CD4-positive, alpha-beta memory T cell (primary cell): ENCODE measurements around the gene FRRS1. TPM values are rescaled to one million over a fixed set of nuclear protein-coding genes. Genes with fewer than 3 reads are reported as not detected.

Experiments
- CTCF ChIA-PET: fragments of 350-600 bp; sonication (Branson Sonifier 250); formaldehyde crosslinking; loops from one replicate; lab custom pipeline; 2021; ENCODE audit warnings: inconsistent platforms; ENCODE audit not compliant: partially characterized antibody; lab: Charles Lee
- POLR2A ChIA-PET: fragments of 350-600 bp; sonication (Branson Sonifier 250); formaldehyde crosslinking; loops from one replicate; lab custom pipeline; 2021; ENCODE audit not compliant: partially characterized antibody; lab: Charles Lee
- DNase-seq, 5 donors: peaks; one replicate each; pipeline versions ENCODE4 v3.0.0 to v3.0.0-alpha.2; 2020 to 2022; ENCODE audit warnings: mixed read lengths in 1 of 5
- H3K27ac ChIP-seq: one replicate; pipeline ENCODE4 v1.7.0; 2013; ENCODE audit warnings: low read depth, low read length
- H3K27me3 ChIP-seq: 2 replicates; pipeline ENCODE4 v1.7.0; 2013; ENCODE audit warnings: mild to moderate bottlenecking, low read length, moderate library complexity; ENCODE audit not compliant: insufficient read depth
- H3K36me3 ChIP-seq: 2 replicates; pipeline ENCODE4 v1.7.0; 2013; ENCODE audit warnings: mild to moderate bottlenecking, low read length, moderate library complexity; ENCODE audit not compliant: insufficient read depth
- H3K4me1 ChIP-seq: 2 replicates; pipeline ENCODE4 v1.7.0; 2013; ENCODE audit warnings: mild to moderate bottlenecking, low read length, moderate library complexity; ENCODE audit not compliant: insufficient read depth
- H3K4me3 ChIP-seq, 2 donors: one replicate each; pipeline ENCODE4 v1.7.0; 2013; ENCODE audit warnings: low read length in 2 of 2, mild to moderate bottlenecking in 1 of 2
- H3K9me3 ChIP-seq, 2 donors: one replicate each; pipeline ENCODE4 v1.7.0; 2013; ENCODE audit warnings: low read length in 2 of 2, control low read depth in 1 of 2; ENCODE audit not compliant: control insufficient read depth in 1 of 2
- H3K27ac Mint-ChIP-seq, 7 donors: one replicate each; pipeline ENCODE4 v1.8.0; 2020 to 2021; ENCODE audit warnings: mixed read lengths in 7 of 7, mild to moderate bottlenecking in 6 of 7, inconsistent platforms in 3 of 7, moderate library complexity in 3 of 7
- H3K27me3 Mint-ChIP-seq, 2 donors: one replicate each; pipeline ENCODE4 v1.8.0; 2020 to 2021; ENCODE audit warnings: mixed read lengths in 2 of 2
- H3K36me3 Mint-ChIP-seq, 2 donors: one replicate each; pipeline ENCODE4 v1.8.0; 2020 to 2021; ENCODE audit warnings: mixed read lengths in 2 of 2, inconsistent platforms in 1 of 2, mild to moderate bottlenecking in 1 of 2
- H3K4me1 Mint-ChIP-seq, 4 donors: one replicate each; pipeline ENCODE4 v1.8.0; 2020 to 2021; ENCODE audit warnings: mixed read lengths in 4 of 4, mild to moderate bottlenecking in 1 of 4
- H3K4me3 Mint-ChIP-seq, 8 donors: one replicate each; pipeline ENCODE4 v1.8.0; 2020 to 2021; ENCODE audit warnings: mixed read lengths in 8 of 8, mild to moderate bottlenecking in 7 of 8, moderate library complexity in 6 of 8, inconsistent platforms in 3 of 8
- H3K9me3 Mint-ChIP-seq, 8 donors: one replicate each; pipeline ENCODE4 v1.8.0; 2020 to 2021; ENCODE audit warnings: mixed read lengths in 8 of 8, mild to moderate bottlenecking in 5 of 8, inconsistent platforms in 3 of 8, moderate library complexity in 1 of 8
- intact Hi-C: fragments of 100-400 bp; cut with micrococcal nuclease; formaldehyde crosslinking; loops from one replicate; pipeline ENCODE4 v1.15.1; 2023
- polyA plus RNA-seq, 2 donors: library from polyadenylated mRNA; unstranded; fragments of 300-500 nt; fragmentation: Illumina TruSeq; gene quantifications; one replicate each; pipeline ENCODE4 v1.2.3, GENCODE V29; 2021
- total RNA-seq, 2 experiments: library from RNA; stranded (reverse); gene quantifications; one replicate each; pipeline ENCODE4 v1.2.3, GENCODE V29; 2021

Gene FRRS1
- total and polyA plus RNA-seq, 4 experiments from 2014 or later, result 0.29 to 0.33 TPM; not detected in 2

GRCh38 chr1:99737016-99737415 lies 29.4 kb downstream of the FRRS1 start:
- Mint-ChIP-seq H3K27me3 (peaks cover 0 to 2% of the 10 kb centered on the region in 2 donors), H3K4me1 (no peaks in the 10 kb centered on the region), H3K27ac (no peak overlapping the region), H3K9me3 (no peaks in the 10 kb centered on the region), H3K36me3 (no peaks in the 10 kb centered on the region), H3K4me3 (no peak overlapping the region)
- Histone ChIP-seq H3K9me3 (no peaks in the 10 kb centered on the region), H3K4me3 (no peak overlapping the region), H3K36me3 (no peaks in the 10 kb centered on the region), H3K4me1 (no peaks in the 10 kb centered on the region), H3K27me3 (no peaks in the 10 kb centered on the region), H3K27ac (no peak overlapping the region)
- CTCF ChIA-PET, result no interaction called here
- intact Hi-C loops, result no loop called here
- POLR2A ChIA-PET, result no interaction called here
- no peak for DNase-seq

DNA sequence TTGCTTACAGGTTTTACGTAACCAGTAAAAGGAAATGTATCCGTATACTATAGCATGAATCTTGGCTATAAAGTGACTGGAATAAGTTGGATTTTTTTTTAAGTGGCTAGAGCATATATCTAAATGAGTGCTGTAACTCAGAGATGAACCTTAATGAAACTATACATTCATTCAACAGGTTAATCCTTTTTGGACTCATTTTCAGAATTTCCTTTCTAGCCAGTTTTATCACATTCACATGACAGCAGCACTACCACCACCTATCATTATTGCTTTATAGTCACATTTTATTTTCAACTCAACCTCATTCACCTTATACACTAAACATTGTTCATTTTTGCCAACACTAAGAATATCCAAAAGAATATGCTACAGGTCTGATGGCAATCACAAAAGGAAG lies 30.6 kb downstream of the FRRS1 start:
- no peaks in the 10 kb centered on the region for H3K4me1 ChIP-seq
- H3K9me3 Mint-ChIP-seq, result no peaks in the 10 kb centered on the region
- no peak overlapping the region for H3K27ac ChIP-seq
- H3K27me3 Mint-ChIP-seq, result peaks cover 0 to 2% of the 10 kb centered on the region in 2 donors
- DNase-seq, result no peak
- no peak overlapping the region for H3K4me3 ChIP-seq
- no peaks in the 10 kb centered on the region for H3K9me3 ChIP-seq
- ChIA-PET POLR2A (no interaction called here), CTCF (no interaction called here)
- no peak overlapping the region for H3K27ac Mint-ChIP-seq
- H3K27me3 ChIP-seq, result no peaks in the 10 kb centered on the region
- intact Hi-C loops, result no loop called here
- no peaks in the 10 kb centered on the region for H3K36me3 Mint-ChIP-seq
- H3K36me3 ChIP-seq, result no peaks in the 10 kb centered on the region
- H3K4me3 Mint-ChIP-seq, result no peak overlapping the region
- H3K4me1 Mint-ChIP-seq, result no peaks in the 10 kb centered on the region

- Histone ChIP-seq H3K27me3 (no peaks in the 10 kb centered on the region), H3K4me1 (no peaks in the 10 kb centered on the region), H3K4me3 (no peak overlapping the region), H3K9me3 (no peaks in the 10 kb centered on the region), H3K27ac (no peak overlapping the region), H3K36me3 (no peaks in the 10 kb centered on the region)
- H3K27me3 Mint-ChIP-seq, result peaks cover 2 to 6% of the 10 kb centered on the region in 2 donors
- peaks cover 0 to 2% (median 0%) of the 10 kb centered on the region in 8 donors for H3K9me3 Mint-ChIP-seq
- no peaks in the 10 kb centered on the region for H3K4me1 Mint-ChIP-seq
- H3K27ac Mint-ChIP-seq, result no peak overlapping the region
- DNase-seq, result no peak
- intact Hi-C loops, result no loop called here
- CTCF ChIA-PET, result no interaction called here
- H3K36me3 Mint-ChIP-seq, result no peaks in the 10 kb centered on the region
- no peak overlapping the region for H3K4me3 Mint-ChIP-seq
- POLR2A ChIA-PET, result no interaction called here
Observed at GRCh38 chr1:99731384-99731783, 35.1 kb downstream of the FRRS1 start.

DNA sequence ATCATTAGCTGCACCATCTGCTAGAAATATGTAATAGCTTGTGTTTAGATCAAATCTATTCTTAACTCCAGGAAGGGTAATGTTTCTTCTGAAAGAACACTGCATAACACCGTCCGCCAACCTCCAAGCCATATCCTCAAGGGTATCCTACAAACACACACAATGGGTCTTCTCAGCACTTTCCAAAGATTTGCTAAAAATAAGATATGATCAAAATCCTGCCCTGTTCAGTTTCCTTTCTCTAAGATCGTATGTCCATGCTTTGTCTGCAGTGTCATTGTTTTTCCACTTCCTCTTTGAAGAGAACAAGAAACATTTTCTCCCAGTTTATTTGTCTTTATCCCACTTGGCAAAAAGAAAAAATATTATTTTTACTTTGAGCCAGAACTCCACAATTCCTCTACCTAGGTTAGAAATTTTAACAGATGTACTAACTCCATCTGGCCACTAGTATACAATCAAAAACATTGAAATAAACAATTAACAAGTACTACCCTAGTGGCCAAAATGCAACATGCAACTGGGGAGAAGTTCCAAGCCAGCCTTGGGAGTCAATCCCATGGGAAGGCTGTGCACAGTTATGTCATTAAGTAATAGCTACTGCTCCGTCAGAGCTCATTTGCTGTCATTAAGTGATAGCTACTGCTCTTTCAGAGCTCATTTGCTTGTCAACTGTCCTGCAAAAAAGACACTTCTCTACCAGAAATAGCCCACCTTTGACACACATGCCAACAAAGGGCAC lies 37.8 kb downstream of the FRRS1 start:
- ChIA-PET POLR2A (no interaction called here), CTCF (interaction anchor here (0.9 to 1.2 kb wide), 2 partner anchors 11 to 25 kb away, joined by 3 read pairs; no protein-coding TSS in a partner anchor)
- no peaks in the 10 kb centered on the region for H3K36me3 ChIP-seq
- peaks cover 0 to 2% (median 0%) of the 10 kb centered on the region in 8 donors for H3K9me3 Mint-ChIP-seq
- no peaks in the 10 kb centered on the region for H3K4me1 Mint-ChIP-seq
- intact Hi-C loops, result no loop called here
- H3K4me3 Mint-ChIP-seq, result no peak overlapping the region
- no peak overlapping the region for H3K27ac Mint-ChIP-seq
- H3K4me3 ChIP-seq, result no peak overlapping the region
- H3K27ac ChIP-seq, result no peak overlapping the region
- H3K4me1 ChIP-seq, result no peaks in the 10 kb centered on the region
- no peak for DNase-seq
- no peaks in the 10 kb centered on the region for H3K9me3 ChIP-seq
- no peaks in the 10 kb centered on the region for H3K27me3 ChIP-seq
- H3K36me3 Mint-ChIP-seq, result no peaks in the 10 kb centered on the region
- peaks cover 3 to 4% of the 10 kb centered on the region in 2 donors for H3K27me3 Mint-ChIP-seq

- H3K9me3 Mint-ChIP-seq, result peaks cover 0 to 2% (median 0%) of the 10 kb centered on the region in 8 donors
- no peak overlapping the region for H3K4me3 Mint-ChIP-seq
- H3K4me3 ChIP-seq, result no peak overlapping the region
- H3K27me3 ChIP-seq, result no peaks in the 10 kb centered on the region
- DNase-seq, result no peak
- peaks cover 3 to 4% of the 10 kb centered on the region in 2 donors for H3K27me3 Mint-ChIP-seq
- no peaks in the 10 kb centered on the region for H3K36me3 Mint-ChIP-seq
- no peaks in the 10 kb centered on the region for H3K4me1 Mint-ChIP-seq
- H3K9me3 ChIP-seq, result no peaks in the 10 kb centered on the region
- no peak overlapping the region for H3K27ac ChIP-seq
- ChIA-PET POLR2A (no interaction called here), CTCF (interaction anchor here (1.2 kb wide), 1 partner anchor 10 kb away, joined by 3 read pairs; no protein-coding TSS in a partner anchor)
- H3K4me1 ChIP-seq, result no peaks in the 10 kb centered on the region
- intact Hi-C loops, result no loop called here
- H3K36me3 ChIP-seq, result no peaks in the 10 kb centered on the region
- no peak overlapping the region for H3K27ac Mint-ChIP-seq
Observed at GRCh38 chr1:99727575-99728185, 38.8 kb downstream of the FRRS1 start.

- Mint-ChIP-seq H3K27ac (no peak overlapping the region), H3K9me3 (peaks cover 0 to 2% (median 0%) of the 10 kb centered on the region in 8 donors), H3K36me3 (no peaks in the 10 kb centered on the region), H3K4me3 (no peak overlapping the region), H3K27me3 (peaks cover 3 to 4% of the 10 kb centered on the region in 2 donors), H3K4me1 (no peaks in the 10 kb centered on the region)
- Histone ChIP-seq H3K4me3 (no peak overlapping the region), H3K27ac (no peak overlapping the region), H3K27me3 (no peaks in the 10 kb centered on the region), H3K4me1 (no peaks in the 10 kb centered on the region), H3K9me3 (no peaks in the 10 kb centered on the region), H3K36me3 (no peaks in the 10 kb centered on the region)
- no peak for DNase-seq
- ChIA-PET POLR2A (no interaction called here), CTCF (no interaction called here)
- intact Hi-C loops, result no loop called here
Observed at GRCh38 chr1:99726818-99727217, 39.6 kb downstream of the FRRS1 start.

GRCh38 chr1:99726407-99726806 lies 40.0 kb downstream of the FRRS1 start:
- no peaks in the 10 kb centered on the region for H3K4me1 Mint-ChIP-seq
- H3K27ac ChIP-seq, result no peak overlapping the region
- no peaks in the 10 kb centered on the region for H3K9me3 ChIP-seq
- H3K36me3 Mint-ChIP-seq, result no peaks in the 10 kb centered on the region
- H3K9me3 Mint-ChIP-seq, result peaks cover 0 to 2% (median 0%) of the 10 kb centered on the region in 8 donors
- no peak for DNase-seq
- no peak overlapping the region for H3K27ac Mint-ChIP-seq
- H3K4me1 ChIP-seq, result no peaks in the 10 kb centered on the region
- ChIA-PET POLR2A (no interaction called here), CTCF (no interaction called here)
- no peaks in the 10 kb centered on the region for H3K36me3 ChIP-seq
- peaks cover 3 to 4% of the 10 kb centered on the region in 2 donors for H3K27me3 Mint-ChIP-seq
- intact Hi-C loops, result no loop called here
- no peak overlapping the region for H3K4me3 ChIP-seq
- no peaks in the 10 kb centered on the region for H3K27me3 ChIP-seq
- H3K4me3 Mint-ChIP-seq, result no peak overlapping the region
